Kasumi-1 (cell line): Measurements from ENCODE around the gene PDCD4.

Experiments used
- DNase-seq, 2 experiments: peaks; one replicate each; lab custom pipeline; 2025; lab: John Stamatoyannopoulos, UW

Gene PDCD4

GRCh38 chr10:110871298-110872084, at the start of gene PDCD4:
TSS of gene PDCD4 (plus strand) at chr10:110871928. CDS start at chr10:110876028, 4,100 bp downstream.
- peak; percentile 99 for DNase-seq

DNA sequence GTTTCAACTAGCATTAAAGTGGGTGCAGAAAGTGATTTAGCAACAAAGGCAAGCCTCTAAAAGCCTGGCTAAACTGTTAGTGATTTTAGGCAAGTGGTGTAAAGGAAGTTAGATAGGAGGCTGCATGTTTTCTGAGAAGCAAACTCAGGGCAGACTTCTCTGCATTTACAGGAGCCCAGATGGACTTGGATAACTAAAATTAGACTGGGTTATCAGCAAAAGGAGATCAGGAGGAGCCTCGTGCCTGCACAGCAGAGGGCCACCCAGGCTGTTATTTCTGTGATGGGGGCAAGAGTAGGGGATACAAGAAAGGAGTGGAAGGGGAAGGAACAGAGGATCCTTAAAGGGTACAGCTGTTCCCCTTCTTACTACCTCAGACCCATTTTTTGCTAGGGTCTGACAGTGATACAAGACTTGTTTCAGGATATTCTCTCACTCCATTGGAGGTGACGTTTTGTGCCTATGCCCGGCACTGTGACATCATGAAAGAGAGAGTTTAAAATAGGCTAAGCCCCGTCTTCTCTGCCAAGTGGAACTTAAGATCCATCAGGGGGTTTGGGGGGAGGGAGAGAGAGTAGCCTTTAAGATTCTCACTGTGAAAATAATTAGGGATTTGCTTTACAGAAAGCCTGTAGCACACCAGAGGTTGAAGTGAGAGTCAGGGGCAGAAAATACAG, 49.6 kb upstream of the PDCD4 start:
- peak in 1 of 2 experiments; percentile 12 for DNase-seq

GRCh38 chr10:110822712-110823311, 48.9 kb upstream of the PDCD4 start:
- no peak for DNase-seq

DNA sequence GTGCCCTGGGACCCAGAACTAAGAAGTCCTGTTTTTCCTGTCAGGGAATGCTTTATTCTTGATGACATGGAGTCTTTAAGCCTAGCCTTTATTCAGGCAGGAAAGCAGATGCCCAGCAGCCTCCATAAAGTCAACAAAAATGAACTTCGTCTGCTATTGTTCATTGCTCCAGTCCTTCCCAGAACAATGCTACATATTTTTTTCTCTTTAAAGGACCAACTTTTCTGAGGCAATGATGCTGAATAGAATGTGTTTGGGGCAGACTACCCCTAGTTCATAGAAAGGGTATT, 47.6 kb upstream of the PDCD4 start:
- DNase-seq: no peak

GRCh38 chr10:110824660-110825059, 47.1 kb upstream of the PDCD4 start:
- DNase-seq: no peak

DNA sequence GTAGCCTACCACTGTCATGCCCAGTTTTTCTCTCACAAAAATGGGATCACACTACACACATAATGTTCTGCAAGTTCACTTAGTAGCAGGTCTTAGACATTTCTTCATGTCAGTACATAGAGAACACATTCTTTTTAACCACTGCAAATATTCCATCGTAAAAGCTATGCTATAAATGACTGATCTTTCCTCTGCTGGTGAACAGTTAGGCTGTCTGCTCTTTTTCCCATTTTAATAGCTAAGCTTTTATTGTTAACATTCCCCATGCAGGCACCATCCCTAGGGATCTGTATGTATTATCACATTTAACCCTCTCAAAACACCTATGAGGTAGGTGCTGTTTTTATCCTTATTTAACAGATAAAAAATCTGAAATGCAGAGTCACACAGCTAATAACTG, 46.2 kb upstream of the PDCD4 start:
- DNase-seq: no peak

GRCh38 chr10:110827410-110827809, 44.3 kb upstream of the PDCD4 start:
- no peak for DNase-seq

DNA sequence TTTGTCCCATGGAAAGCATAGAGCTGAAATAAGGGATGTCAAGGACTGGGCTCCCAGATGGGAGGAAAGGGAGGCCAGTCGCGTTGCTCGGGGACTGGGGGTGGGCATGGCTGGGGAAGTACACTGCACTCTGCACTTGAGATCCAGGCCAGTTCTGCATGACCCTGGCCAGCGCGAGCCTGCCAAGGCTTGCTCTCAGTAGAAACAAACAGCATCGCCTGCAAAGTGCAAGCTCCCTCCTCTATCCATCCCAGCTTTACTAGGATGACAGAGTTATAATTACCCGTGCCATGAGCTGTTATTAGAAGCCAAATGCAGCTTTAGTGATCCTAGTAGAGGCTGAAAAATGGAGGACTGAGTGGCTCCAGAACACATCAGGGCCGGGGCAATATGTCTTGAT, 43.9 kb upstream of the PDCD4 start:
- DNase-seq: no peak

GRCh38 chr10:110828525-110828924, 43.2 kb upstream of the PDCD4 start:
- no peak for DNase-seq

GRCh38 chr10:110829721-110830410, 41.9 kb upstream of the PDCD4 start:
- DNase-seq: no peak

DNA sequence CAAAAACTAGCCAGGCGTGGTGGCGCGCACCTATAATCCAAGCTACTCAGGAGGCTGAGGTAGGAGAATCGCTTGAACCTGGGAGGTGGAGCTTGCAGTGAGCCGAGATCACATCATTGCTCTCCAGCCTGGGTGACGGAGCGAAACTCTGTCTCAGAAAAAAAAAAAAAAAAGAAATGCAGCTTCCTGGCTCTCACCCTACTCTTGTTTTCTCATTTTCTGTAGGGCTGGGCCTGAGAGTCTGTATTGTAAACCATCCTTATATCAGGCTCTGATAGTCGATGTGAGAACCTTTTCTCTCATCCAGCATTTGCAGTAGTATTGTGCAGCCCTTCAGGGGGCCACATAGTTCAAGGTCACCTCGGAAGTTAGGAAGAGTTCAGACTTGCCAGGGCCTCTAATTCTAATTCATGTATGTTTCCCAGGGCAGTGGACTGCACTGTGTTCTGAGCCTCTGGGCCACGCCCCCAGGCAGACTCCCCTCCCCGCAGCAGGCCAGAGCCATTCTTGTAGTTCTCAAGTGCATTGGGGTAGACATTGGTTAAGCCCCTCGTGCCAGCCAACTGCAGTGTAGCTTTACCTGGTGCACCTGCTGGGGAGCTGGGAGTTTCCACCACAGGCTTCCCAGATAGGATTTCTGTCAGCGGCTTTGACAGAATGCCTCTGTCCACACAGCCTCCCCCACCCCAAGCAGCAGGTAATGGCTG, 38.3 kb upstream of the PDCD4 start:
- no peak for DNase-seq

DNA sequence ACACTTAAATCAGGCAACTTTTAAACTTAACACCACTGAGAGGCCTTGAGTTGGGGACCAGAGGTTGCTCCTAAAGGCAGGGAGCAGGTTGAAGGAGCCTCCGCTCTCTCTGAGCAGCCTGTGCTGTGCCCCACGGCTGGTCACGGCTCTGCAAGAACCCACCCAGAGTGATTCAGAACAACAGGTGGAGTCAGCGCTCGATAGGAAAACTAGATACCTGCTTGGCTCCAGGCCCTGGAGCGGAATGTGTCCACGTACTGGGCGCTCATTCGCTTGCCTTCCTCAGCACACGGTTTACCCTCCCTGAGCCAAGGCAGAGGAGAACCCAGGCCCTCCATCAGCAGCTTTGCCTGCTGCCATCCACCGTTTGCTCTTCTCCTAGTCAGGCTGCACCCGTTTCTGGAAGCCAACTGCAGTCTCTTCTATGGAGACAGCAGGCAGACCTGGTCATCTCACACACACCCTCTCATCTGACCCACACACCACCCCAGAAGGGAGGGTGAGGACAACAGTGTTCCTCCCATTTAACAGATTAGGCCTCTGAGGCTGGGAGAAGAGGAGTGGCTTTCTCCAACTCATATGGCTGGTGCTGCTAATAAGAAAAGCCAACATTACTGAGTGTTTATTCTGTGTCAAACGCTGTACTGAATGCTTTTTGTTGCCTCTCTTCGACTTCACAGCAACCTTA, 37.6 kb upstream of the PDCD4 start:
- no peak for DNase-seq

GRCh38 chr10:110834629-110835301, 37.0 kb upstream of the PDCD4 start:
- DNase-seq: peak; percentile 99 to 100

DNA sequence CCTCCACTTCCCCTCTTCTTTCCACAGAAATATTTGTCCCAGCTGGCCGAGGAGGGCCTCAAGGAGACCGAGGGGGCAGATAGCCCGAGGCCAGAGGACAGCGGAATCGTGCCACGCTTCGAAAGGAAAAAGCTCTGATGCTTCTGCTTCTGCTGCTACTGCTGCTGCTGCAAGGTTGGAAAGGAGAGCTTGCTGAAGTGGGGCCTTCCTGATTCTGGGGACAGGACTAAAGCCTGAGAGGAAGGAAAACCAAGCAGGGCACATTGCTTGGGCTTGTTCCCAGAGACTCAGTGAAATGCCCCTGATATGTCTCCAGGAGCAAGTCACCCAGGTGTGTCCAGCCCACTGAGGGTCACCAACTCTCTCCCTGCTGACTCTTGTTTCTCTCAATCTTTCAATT, 35.9 kb upstream of the PDCD4 start:
- DNase-seq: peak; percentile 50 to 56

- no peak for DNase-seq
These were observed 35.0 kb upstream of the PDCD4 start for GRCh38 chr10:110836706-110837105.

- no peak for DNase-seq
These were observed 34.1 kb upstream of the PDCD4 start for GRCh38 chr10:110837418-110838171.

- DNase-seq: no peak
These were observed 31.4 kb upstream of the PDCD4 start for GRCh38 chr10:110840225-110840922.

- DNase-seq: no peak
These were observed 30.8 kb upstream of the PDCD4 start for GRCh38 chr10:110840923-110841428.

GRCh38 chr10:110841767-110842267, 29.9 kb upstream of the PDCD4 start:
- DNase-seq: no peak
